ENCODE measurements around the gene AACS. TPM values are rescaled to one million over a fixed set of nuclear protein-coding genes. Genes with fewer than 3 reads are reported as not detected.

Gene AACS
- total RNA-seq, 1 donor from 2014 or later, result 25.7 TPM

DNA sequence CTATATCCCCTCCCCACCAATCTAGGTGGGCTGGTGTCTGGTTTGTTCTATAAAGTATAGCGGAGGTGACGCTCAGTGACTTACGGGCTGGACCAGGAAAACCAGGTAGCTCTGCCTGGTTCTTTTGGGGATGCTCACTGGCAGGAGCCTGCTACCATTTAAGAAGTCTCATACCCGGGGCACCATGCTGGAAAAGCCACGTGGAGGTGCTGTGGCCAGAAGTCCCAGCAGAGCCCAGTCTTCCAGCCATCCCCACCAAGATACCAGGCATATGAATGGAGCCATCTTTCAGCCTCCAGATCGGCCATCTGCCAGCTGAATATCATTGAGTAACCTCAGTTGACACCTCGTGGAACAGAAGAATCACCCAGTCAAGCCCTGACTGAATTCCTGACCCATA, 87.2 kb downstream of the AACS start:
- DNase-seq, result no peak

DNA sequence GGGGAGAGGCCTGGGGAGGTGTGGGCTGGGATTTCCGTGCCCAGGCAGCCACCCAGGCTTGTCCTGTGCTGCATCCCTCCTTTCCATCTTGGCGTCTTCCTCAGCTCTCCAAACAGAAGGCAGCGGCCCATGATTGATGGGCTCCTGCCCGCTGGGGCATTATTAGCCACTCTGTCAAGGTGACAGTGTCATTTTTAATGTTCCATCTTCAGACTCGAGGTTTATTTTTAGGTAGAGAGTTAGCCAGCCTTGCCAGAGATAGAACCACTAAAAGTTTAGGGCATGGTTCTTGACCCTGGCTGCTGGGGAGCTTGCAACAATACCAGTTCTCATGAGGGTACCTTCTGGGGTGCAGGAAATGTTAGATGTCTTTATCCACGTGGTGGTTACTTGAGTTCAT, 90.1 kb downstream of the AACS start:
- DNase-seq, result no peak

GRCh38 chr12:125157177-125157576, 91.9 kb downstream of the AACS start:
- DNase-seq, result no peak

DNA sequence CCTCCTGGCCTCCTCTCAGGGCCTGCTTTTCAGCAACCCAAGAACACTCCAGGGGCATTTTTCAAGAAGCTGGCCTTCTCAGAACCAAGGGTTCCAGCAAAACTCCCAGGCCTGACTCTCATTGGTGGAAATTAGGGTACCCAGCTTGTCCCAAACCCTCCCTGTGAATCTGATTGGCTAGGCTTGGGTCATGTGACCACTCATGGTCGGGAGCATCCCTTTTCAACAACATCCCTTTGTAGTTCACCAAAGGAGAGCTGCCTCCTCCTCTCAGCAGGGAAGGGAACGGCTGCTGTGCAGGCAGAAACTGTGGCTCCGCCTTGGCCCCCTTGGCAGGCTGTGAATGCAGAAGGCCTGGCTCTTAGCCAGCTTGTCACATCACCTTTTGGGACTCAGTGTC, 94.5 kb downstream of the AACS start:
- no peak for DNase-seq

- DNase-seq, result no peak
These were observed 95.2 kb downstream of the AACS start for GRCh38 chr12:125160281-125160955.

DNA sequence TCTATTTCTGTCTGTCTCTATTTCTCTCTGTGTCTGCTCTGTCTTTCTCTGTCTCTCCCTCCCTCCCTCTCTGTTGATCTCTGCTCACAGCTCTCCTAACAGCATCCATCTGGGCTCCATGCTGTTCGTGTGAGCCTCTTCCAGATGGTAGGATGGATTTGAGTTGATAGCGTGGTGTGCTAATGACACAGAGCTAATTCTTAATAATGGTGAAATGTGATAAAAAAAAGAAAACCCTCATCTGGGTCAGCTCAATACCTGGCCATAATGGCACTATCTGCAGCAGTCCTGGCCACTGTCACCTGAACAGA, 96.4 kb downstream of the AACS start:
- DNase-seq, result no peak

DNA sequence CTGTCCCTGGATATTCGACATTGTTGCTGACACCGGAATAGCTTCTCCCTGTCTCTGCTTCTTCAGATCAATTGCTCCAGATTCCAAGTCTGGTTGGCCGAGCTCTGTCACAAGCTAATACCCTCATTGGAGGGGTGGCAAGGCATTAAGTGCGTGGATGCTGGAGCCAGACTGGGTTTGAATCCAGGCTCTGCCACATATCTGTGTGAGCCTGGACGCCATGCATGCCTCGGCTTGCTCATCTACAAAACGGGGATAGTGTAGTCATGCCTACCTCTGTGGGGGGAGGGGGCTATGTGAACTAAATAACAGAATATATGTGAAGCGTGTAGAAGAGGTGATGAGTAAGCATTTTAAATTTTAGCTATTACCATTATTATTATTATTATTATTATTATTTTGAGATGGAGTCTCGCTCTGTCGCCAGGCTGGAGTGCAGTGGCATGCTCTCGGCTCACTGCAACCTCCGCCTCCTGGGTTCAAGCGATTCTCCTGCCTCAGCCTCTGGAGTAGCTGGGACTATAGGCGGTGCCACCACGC, 97.3 kb downstream of the AACS start:
- no peak for DNase-seq

- no peak for DNase-seq
These were observed 97.9 kb downstream of the AACS start for GRCh38 chr12:125163148-125163547.

DNA sequence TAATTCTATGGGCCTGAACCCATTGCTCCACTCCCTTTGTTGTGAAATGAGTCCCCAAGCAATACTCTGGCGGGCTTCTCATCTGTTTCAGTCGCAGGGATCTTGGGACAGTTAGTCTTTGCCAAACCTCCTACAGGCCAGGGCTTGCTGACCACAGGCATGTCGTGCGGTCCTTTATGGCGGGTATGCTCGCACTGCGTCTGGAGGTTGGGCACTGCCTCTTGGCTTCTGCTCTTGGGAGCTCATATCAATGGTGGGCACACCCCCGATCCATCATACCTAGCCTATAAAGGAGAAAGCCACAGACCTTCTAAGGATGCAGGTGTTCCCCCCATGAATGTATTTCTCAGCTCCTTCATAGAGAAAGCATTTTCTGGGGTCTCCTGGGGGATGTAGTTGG, 99.3 kb downstream of the AACS start:
- DNase-seq, result no peak

DNA sequence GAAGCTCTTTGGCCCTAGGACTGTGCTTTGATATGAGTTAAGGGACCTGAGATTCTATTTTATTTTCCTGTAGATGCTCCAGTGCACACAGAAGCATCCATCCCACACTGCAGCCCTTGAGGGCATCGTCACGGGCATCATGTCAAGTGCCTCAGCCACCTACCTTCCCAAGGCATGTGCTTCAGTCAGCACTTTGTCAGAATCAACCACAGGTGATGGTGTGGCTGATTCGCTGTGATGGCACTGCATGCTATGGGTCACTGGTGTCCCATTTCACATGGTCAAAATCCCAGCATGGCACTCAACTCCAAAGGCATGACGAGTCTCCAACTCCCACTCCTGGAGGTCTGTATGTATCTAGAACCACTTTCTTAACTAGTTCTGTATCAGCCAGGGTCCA, 100.8 kb downstream of the AACS start:
- DNase-seq, result no peak

DNA sequence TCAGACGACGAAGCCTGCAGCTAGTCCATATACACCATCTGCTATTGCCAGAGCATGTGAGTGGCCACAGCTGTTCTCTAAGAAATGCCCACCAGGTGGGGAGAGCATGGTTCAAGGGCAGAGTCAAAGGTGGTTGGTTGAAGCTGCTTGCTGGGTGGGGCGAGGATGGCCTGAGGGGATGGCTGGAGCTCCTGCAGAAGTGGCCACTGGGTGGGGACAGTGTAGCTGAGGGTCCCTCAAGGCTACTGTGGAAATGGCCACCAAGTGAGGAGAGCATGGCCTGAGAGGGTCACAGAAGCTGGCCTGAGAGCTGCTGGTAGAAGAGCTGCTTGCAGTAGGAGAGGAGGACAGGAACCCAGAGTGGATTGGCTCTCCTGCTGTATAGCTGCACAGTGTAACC, 102.4 kb downstream of the AACS start:
- no peak for DNase-seq

- no peak for DNase-seq
These were observed 104.2 kb downstream of the AACS start for GRCh38 chr12:125169451-125169850.

DNA sequence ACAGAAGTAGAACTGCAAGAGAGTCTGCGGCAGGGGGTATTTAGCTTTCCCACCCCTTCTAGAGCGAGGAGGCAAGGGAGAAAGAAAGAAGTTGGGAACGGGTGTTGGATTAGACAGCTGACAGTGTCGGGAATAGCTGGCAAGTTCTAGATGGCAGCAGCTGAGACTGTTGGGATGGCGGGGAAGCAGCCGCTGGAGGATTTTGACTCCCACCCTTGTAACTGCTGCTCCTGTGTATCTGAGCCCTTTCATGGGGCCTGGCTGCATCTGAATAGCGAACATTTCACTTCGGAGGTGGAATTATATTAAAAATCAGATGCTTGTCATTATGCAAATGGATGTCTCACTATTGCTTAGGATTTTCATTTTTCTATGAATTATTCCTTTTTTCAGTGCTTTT, 104.6 kb downstream of the AACS start:
- DNase-seq, result no peak

DNA sequence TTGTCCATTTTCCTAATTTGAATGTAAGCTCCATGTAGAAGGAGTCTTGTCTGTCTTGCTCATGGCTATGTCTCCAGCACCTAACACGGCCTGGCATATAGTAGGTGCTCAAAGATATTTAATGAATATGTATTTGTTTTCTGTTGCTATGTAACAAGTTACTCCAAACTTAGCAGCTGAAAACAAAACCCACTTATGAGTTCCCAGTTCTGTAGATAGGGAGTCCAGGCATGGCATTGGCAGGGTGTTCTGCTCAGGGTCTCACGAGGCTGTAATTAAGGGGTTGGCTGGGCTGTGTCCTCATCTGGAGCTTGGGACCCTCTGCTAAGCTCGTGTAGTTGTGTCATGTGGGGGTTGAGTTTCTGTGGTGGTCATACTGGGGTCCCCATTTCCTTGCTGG, 106.0 kb downstream of the AACS start:
- no peak for DNase-seq

DNA sequence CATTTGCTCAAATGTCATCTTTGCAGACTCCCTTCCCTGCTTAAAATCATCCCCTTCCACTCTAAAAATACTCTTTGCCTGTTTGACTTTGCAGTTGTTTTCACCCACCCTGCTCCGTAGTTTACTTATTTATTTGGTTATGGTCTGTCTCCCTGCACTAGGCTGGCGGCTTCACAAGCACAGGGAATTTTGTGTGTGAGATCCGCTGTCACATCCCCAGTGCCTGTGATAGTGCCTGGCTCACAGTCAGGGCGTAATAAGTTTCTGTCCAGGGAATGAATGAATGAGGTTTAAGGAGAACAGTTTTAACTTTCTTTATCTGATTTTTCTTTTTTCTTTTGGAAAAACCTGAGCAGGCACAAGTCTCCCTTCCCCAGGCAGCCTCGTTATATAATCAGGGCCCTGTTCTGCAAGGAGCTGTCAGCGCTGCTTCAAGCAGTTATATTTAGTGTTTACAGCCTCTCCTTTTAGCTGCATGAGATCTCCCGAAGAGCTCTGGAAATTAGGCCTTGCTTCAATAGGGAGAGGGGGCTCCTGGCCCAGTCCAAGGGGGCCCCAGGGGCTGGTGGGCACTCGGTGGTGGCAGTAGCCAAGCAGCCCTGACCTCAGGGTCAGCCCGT, 107.1 kb downstream of the AACS start:
- peak; percentile 23 for DNase-seq

GRCh38 chr12:125175576-125175975, 110.3 kb downstream of the AACS start:
- no peak for DNase-seq

GRCh38 chr12:125178222-125178621, 113.0 kb downstream of the AACS start:
- DNase-seq, result no peak

- DNase-seq, result no peak
These were observed 114.9 kb downstream of the AACS start for GRCh38 chr12:125180144-125180543.

GRCh38 chr12:125181107-125181506, 115.9 kb downstream of the AACS start:
- DNase-seq, result no peak

GRCh38 chr12:125183187-125184067, 118.2 kb downstream of the AACS start:
- DNase-seq, result peak; percentile 88

- DNase-seq, result no peak
These were observed 119.2 kb downstream of the AACS start for GRCh38 chr12:125184213-125184967.

GRCh38 chr12:125185311-125185739, 120.1 kb downstream of the AACS start:
- no peak for DNase-seq

Data from occipital lobe (tissue), 2 donors.